GM18517 (cell line): ENCODE data around the gene P4HA2.
"Not testable (repeated sequence)": the region's sequence is repeated elsewhere in the genome, so short reads cannot be mapped to it uniquely, and the experiment has no call there.

Source experiments
- ATAC-seq: cut with Tn5 transposase; IDR thresholded peaks from one replicate; pipeline ENCODE4 v1.9.1; 2021; ENCODE audit warnings: mild to moderate bottlenecking, moderate library complexity; ENCODE audit not compliant: unreplicated experiment

The P4HA2 gene

GRCh38 chr5:132161574-132162326 lies 65.9 kb downstream of the P4HA2 start:
- not testable (repeated sequence) for ATAC-seq

- ATAC-seq, result no peak
Observed at GRCh38 chr5:132156413-132156812, 71.2 kb downstream of the P4HA2 start.

GRCh38 chr5:132150565-132150964 lies 77.1 kb downstream of the P4HA2 start:
- no peak for ATAC-seq

- no peak for ATAC-seq
Observed at GRCh38 chr5:132147663-132148062, 80.0 kb downstream of the P4HA2 start.

- ATAC-seq, result not testable (repeated sequence)
Observed at GRCh38 chr5:132145326-132145725, 82.3 kb downstream of the P4HA2 start.

GRCh38 chr5:132143148-132143547 lies 84.5 kb downstream of the P4HA2 start:
- no peak for ATAC-seq

GRCh38 chr5:132142459-132142858 lies 85.2 kb downstream of the P4HA2 start:
- no peak for ATAC-seq
